Panc1 (cell line): ENCODE results near the gene PRODH2. TPM values are rescaled to one million over a fixed set of nuclear protein-coding genes. Genes with fewer than 3 reads are reported as not detected.

Experiments used
- ATAC-seq: fragments of 200-7000 bp; cut with Tn5 transposase; 2 replicates; pipeline ENCODE4 v1.9.1; 2020; ENCODE audit warnings: mild to moderate bottlenecking, moderate library complexity
- BruUV-seq: library from RNA; stranded (reverse); fragments of 400-500 nt; replicated peaks from 2 replicates; lab custom pipeline; 2021; lab: Mats Ljungman, UMichigan
- CTCF ChIA-PET: fragments of 300-600 bp; sonication (Branson Sonifier 250); formaldehyde crosslinking; loops from one replicate; lab custom pipeline; 2022; ENCODE audit warnings: antibody characterized with exemption; lab: Charles Lee
- POLR2A ChIA-PET: fragments of 300-600 bp; sonication (Branson Sonifier 250); formaldehyde crosslinking; loops from one replicate; lab custom pipeline; 2022; ENCODE audit warnings: antibody characterized with exemption; lab: Charles Lee
- DNase-seq: peaks from one replicate; pipeline ENCODE4 v3.0.0-alpha.2; 2010; ENCODE audit warnings: low read depth, low spot score
- H3K27ac ChIP-seq: 2 replicates; pipeline ENCODE4 v1.5.1; 2011; ENCODE audit warnings: mild to moderate bottlenecking, low read length, inconsistent platforms
- H3K27me3 ChIP-seq: fragments of 200-500 bp; sonication (Bioruptor generic); 2 replicates; pipeline ENCODE4 v1.6.0; 2014; ENCODE audit warnings: low read length, inconsistent platforms; ENCODE audit not compliant: control insufficient read depth, insufficient read depth
- H3K36me3 ChIP-seq: fragments of 200-500 bp; sonication (Bioruptor generic); 2 replicates; pipeline ENCODE4 v1.5.1; 2014; ENCODE audit warnings: inconsistent platforms, mild to moderate bottlenecking, low read length, moderate library complexity; ENCODE audit not compliant: control insufficient read depth, insufficient read depth
- H3K4me1 ChIP-seq: 2 replicates; pipeline ENCODE4 v1.5.1; 2011; ENCODE audit warnings: inconsistent platforms, mild to moderate bottlenecking, low read length, moderate library complexity; ENCODE audit not compliant: control insufficient read depth, insufficient read depth
- H3K4me3 ChIP-seq, 2 experiments: 2 replicates each; pipeline ENCODE4 v1.5.1; 2011 to 2012; ENCODE audit warnings: low read depth in 2 of 2, low read length in 2 of 2, mild to moderate bottlenecking in 2 of 2, inconsistent platforms in 1 of 2, moderate library complexity in 1 of 2
- H3K9me3 ChIP-seq: fragments of 200-500 bp; sonication (Bioruptor generic); 2 replicates; pipeline ENCODE4 v1.5.1; 2014; ENCODE audit warnings: low read depth, mild to moderate bottlenecking, inconsistent platforms, low read length, moderate library complexity; ENCODE audit not compliant: control insufficient read depth, insufficient read depth
- POLR2AphosphoS5 ChIP-seq: IDR thresholded peaks from 2 replicates; pipeline ENCODE4 v1.6.1; 2012; ENCODE audit warnings: mild to moderate bottlenecking, low read depth, low read length, moderate library complexity
- SIN3A ChIP-seq: IDR thresholded peaks from 2 replicates; pipeline ENCODE4 v1.6.1; 2012; ENCODE audit warnings: low read depth, mild to moderate bottlenecking, low read length, moderate library complexity, borderline replicate concordance; ENCODE audit not compliant: insufficient read depth
- TCF7L2 ChIP-seq: IDR thresholded peaks from 2 replicates; pipeline ENCODE4 v1.6.1; 2011; ENCODE audit warnings: mild to moderate bottlenecking, low read depth, low read length, inconsistent platforms
- in situ Hi-C: cut with HindIII; loops from 2 replicates; pipeline ENCODE4 v1.10.0; 2016; ENCODE audit warnings: low sequenced_read_pairs, low pct_unique_long_range_greater_than_20kb
- intact Hi-C: fragments of 100-400 bp; cut with micrococcal nuclease; formaldehyde crosslinking; loops from one replicate; pipeline ENCODE4 v1.10.0; 2022; ENCODE audit not compliant: unreplicated experiment
- total RNA-seq: library from RNA; stranded (reverse); gene quantifications from one replicate; pipeline ENCODE4 v1.2.1, GENCODE V29; 2021; ENCODE audit not compliant: unreplicated experiment
- TF ChIP-seq, protein P1 (sequence below), 2 experiments: IDR thresholded peaks; 2 replicates each; pipeline ENCODE4 v1.6.1; 2011 to 2012; ENCODE audit warnings: low read depth in 2 of 2, control low read depth in 1 of 2, low read length in 1 of 2, mild to moderate bottlenecking in 1 of 2, moderate library complexity in 1 of 2; ENCODE audit not compliant: insufficient read depth in 1 of 2
- TF ChIP-seq, protein P2 (sequence below): fragments of 450-650 bp; IDR thresholded peaks from 2 replicates; pipeline ENCODE4 v1.5.1; 2017; ENCODE audit warnings: mild to moderate bottlenecking

PRODH2 gene
- total RNA-seq, 1 experiment from 2014 or later: not detected

DNA sequence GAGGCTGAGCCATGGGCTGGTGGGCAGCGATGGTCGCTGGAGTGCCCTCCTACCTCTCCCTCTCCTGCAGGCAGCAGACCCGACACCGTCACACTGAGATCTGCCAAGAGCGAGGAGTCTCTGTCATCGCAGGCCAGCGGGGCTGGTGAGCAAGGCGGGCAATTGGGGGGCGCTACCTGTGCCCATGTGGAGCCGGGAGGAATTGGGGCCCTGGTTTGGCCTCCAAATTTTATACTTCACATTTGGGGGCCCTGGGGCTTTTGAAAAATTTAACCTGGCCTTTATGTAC is 27.4 kb downstream of the PRODH2 start:
- Histone ChIP-seq H3K27ac (no peak overlapping the region), H3K36me3 (no peaks in the 10 kb centered on the region), H3K27me3 (no peaks in the 10 kb centered on the region), H3K4me3 (no peak overlapping the region), H3K4me1 (no peaks in the 10 kb centered on the region; the same call in 1 of the 2 replicates), H3K9me3 (no peaks in the 10 kb centered on the region)
- TF ChIP-seq, protein P1, sequence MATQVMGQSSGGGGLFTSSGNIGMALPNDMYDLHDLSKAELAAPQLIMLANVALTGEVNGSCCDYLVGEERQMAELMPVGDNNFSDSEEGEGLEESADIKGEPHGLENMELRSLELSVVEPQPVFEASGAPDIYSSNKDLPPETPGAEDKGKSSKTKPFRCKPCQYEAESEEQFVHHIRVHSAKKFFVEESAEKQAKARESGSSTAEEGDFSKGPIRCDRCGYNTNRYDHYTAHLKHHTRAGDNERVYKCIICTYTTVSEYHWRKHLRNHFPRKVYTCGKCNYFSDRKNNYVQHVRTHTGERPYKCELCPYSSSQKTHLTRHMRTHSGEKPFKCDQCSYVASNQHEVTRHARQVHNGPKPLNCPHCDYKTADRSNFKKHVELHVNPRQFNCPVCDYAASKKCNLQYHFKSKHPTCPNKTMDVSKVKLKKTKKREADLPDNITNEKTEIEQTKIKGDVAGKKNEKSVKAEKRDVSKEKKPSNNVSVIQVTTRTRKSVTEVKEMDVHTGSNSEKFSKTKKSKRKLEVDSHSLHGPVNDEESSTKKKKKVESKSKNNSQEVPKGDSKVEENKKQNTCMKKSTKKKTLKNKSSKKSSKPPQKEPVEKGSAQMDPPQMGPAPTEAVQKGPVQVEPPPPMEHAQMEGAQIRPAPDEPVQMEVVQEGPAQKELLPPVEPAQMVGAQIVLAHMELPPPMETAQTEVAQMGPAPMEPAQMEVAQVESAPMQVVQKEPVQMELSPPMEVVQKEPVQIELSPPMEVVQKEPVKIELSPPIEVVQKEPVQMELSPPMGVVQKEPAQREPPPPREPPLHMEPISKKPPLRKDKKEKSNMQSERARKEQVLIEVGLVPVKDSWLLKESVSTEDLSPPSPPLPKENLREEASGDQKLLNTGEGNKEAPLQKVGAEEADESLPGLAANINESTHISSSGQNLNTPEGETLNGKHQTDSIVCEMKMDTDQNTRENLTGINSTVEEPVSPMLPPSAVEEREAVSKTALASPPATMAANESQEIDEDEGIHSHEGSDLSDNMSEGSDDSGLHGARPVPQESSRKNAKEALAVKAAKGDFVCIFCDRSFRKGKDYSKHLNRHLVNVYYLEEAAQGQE (IDR thresholded peaks at IDR 0.05; ENCODE audit: insufficient read depth in 1 of 2, low read depth in 2 of 2, low read length in 1 of 2): no peak
- TF ChIP-seq SIN3A (no peak), TCF7L2 (no peak)
- in situ Hi-C loops: no loop called here
- CTCF ChIA-PET: no interaction called here
- intact Hi-C loops: no loop called here
- ATAC-seq (no peak), DNase-seq (no peak)
- no TSS peak for BruUV-seq
- POLR2A ChIA-PET: no interaction called here

DNA sequence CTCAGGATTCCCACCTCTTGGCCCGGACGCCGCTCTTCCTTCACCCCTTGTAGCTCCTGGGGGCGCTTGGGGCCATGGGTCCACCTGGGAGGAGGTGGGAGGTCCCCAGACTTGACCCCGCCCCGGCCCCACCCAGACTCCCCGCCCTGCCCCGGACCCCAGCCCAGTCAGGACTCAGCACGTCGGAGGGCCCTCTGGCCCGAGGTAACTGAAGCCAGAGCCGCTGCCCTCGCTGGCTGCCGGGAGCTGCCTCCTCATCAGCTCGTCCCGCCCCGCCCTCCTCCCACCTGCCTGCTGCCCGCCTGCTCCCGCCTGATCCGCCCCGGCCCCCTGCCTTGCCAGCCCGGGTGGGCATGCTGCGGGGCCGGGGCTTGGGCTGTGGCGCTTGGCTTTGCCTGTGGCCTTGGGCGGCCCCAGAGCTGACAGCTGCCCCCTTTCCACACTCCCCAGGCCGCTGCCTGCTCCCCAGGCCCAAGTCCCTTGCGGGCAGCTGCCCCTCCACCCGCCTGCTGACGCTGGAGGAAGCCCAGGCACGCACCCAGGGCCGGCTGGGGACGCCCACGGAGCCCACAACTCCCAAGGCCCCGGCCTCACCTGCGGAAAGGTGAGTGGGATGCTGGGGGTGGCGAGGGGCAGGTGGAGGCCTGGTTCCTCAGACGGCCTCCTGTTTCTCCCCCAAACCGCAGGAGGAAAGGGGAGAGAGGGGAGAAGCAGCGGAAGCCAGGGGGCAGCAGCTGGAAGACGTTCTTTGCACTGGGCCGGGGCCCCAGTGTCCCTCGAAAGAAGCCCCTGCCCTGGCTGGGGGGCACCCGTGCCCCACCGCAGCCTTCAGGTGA is 27.9 kb downstream of the PRODH2 start:
- H3K36me3 ChIP-seq: no peaks in the 10 kb centered on the region
- no peaks in the 10 kb centered on the region for H3K27me3 ChIP-seq
- ATAC-seq (no peak), DNase-seq (no peak)
- ChIA-PET POLR2A (interaction anchor here (0.7 kb wide), 1 partner anchor 71 kb away, joined by 15 read pairs; no protein-coding TSS in a partner anchor), CTCF (interaction anchor here (0.6 to 0.7 kb wide), 2 partner anchors 23 to 35 kb away, joined by 4 read pairs; no protein-coding TSS in a partner anchor)
- H3K4me3 ChIP-seq: no peak overlapping the region
- TF ChIP-seq, protein P1 (IDR thresholded peaks at IDR 0.05; ENCODE audit: insufficient read depth in 1 of 2, low read depth in 2 of 2, low read length in 1 of 2): no peak
- TF ChIP-seq, protein P2, sequence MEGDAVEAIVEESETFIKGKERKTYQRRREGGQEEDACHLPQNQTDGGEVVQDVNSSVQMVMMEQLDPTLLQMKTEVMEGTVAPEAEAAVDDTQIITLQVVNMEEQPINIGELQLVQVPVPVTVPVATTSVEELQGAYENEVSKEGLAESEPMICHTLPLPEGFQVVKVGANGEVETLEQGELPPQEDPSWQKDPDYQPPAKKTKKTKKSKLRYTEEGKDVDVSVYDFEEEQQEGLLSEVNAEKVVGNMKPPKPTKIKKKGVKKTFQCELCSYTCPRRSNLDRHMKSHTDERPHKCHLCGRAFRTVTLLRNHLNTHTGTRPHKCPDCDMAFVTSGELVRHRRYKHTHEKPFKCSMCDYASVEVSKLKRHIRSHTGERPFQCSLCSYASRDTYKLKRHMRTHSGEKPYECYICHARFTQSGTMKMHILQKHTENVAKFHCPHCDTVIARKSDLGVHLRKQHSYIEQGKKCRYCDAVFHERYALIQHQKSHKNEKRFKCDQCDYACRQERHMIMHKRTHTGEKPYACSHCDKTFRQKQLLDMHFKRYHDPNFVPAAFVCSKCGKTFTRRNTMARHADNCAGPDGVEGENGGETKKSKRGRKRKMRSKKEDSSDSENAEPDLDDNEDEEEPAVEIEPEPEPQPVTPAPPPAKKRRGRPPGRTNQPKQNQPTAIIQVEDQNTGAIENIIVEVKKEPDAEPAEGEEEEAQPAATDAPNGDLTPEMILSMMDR: no peak
- no peak for TF ChIP-seq TCF7L2
- no peak for TF ChIP-seq SIN3A
- no peak for TF ChIP-seq POLR2AphosphoS5
- intact Hi-C loops: no loop called here
- in situ Hi-C loops: no loop called here
- H3K9me3 ChIP-seq: no peaks in the 10 kb centered on the region
- H3K27ac ChIP-seq: no peak overlapping the region
- no TSS peak for BruUV-seq
- no peaks in the 10 kb centered on the region; the same call in 1 of the 2 replicates for H3K4me1 ChIP-seq
